NCI-H128 (cell line): Measurements from ENCODE around the gene SRRM2.

Experiments
- DNase-seq: peaks from one replicate; lab custom pipeline; 2025; ENCODE audit not compliant: unreplicated experiment; lab: John Stamatoyannopoulos, UW

Gene SRRM2

DNA sequence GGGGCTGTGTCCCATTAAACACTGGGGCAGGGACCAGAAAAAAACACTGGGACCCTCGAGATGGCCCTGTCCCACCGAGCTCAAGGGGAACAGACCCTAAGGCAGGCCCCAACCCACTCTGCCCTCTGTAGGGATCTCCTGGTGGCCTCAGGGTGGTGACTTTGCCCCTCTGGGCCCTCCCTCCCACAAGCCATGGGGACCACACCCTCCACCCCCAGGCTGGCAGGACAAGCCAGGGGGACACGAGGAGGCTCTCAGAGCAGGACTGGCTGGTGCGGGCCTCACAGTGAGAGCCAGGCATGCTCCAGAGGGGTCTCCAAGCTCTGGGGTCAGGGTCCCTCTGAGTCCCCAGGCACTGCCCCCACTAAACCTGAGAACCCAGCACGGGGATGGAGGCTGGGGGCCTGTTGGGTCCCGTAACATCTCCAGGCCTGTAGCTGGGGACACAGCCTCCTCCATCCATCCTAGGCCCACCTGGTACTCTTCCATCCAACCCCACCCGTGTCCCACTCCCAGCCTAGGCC lies 14.5 kb upstream of the SRRM2 start:
- DNase-seq: no peak

DNA sequence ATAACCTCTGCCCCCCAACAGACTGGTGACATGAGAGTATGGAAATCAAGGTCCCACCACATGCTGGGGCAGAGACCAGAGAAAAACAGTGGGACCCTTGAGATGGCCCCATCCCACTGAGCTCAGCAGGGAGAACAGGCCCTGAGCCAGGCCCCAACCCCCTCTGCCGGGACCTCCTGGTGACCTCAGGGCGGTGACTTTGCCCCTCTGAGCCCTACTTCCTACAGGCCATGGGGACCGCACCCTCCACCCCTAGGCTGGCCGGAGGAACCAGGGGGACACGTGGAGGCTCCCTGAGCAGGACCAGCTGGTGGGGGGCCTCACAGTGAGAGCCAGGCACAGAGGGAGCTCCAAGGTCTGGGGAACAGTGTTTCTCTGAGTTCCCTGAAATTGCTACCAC lies 13.8 kb upstream of the SRRM2 start:
- DNase-seq: no peak

- no peak for DNase-seq
These were observed 12.6 kb upstream of the SRRM2 start for GRCh38 chr16:2739625-2740430.

- no peak for DNase-seq
These were observed 12.0 kb upstream of the SRRM2 start for GRCh38 chr16:2740476-2740875.

DNA sequence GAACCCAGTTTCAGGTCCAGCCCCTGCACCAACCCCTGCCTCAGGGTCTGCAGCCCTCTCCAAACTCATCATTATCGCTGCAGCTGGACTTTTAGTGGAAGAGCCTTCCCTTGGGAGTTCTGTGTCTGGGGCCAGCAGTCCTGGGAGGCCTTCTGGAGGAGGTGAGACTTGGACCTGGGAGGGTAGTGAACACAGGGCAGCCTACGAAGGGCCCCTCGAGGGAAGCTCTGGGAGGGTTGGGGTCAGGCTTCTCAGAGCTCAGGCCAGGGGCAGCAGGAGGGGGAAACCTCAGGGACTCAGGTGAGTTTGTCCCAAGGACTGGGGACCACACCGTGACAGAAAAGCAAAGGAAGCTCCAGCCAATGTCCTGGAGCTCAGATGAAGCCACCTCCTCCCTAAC lies 11.3 kb upstream of the SRRM2 start:
- no peak for DNase-seq

- DNase-seq: no peak
These were observed 10.0 kb upstream of the SRRM2 start for GRCh38 chr16:2742323-2743006.

GRCh38 chr16:2743007-2743810 lies 9.2 kb upstream of the SRRM2 start:
- no peak for DNase-seq

DNA sequence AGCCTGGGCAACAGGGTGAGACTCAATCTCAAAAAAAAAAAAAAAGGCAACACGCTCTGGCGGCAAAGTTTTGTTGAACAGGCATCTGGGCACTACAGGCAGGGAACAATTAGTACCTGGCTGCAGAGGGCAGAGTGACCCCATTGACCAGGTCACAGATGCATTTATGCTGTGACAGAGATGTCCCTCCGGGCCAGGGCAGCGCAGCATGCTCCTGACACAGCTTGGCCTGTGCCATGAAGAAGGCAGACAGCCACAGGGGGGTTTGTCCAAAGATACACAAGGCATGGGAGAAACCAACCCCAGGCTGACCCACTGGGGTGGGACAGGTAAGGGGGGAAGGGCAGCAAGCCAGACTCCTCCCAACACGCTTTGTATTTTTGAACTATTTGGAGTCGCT lies 7.7 kb upstream of the SRRM2 start:
- DNase-seq: no peak

GRCh38 chr16:2745116-2745890 lies 7.1 kb upstream of the SRRM2 start:
- DNase-seq: no peak

GRCh38 chr16:2745961-2746360 lies 6.5 kb upstream of the SRRM2 start:
- DNase-seq: no peak

- DNase-seq: no peak
These were observed 3.5 kb upstream of the SRRM2 start for GRCh38 chr16:2748757-2749455.

- DNase-seq: no peak
These were observed 3.0 kb upstream of the SRRM2 start for GRCh38 chr16:2749476-2749875.

GRCh38 chr16:2749936-2750335 lies 2.5 kb upstream of the SRRM2 start:
- no peak for DNase-seq

DNA sequence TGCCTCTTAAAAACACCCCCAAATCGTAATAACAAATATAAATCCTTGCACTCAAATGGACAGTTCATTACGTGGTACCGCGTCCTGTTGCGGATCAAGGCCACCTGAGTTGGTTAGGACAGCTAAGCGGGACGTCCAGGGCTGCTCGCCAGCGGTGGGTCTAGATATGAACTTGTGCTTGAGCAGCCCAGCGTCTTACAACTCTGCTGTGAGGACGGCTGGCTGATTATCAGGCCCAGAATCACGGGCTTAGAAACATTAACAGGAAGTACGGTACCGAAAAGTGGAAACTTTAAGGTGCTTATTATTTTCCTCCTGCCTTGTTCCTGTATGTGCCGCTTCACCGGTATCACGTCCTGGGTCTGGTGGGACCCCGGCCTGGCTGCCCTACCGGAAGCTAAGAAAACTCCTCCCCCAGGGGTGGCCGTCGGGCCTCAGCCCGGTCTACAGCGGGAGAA lies 832 bp upstream of the SRRM2 start:
- no peak for DNase-seq

DNA sequence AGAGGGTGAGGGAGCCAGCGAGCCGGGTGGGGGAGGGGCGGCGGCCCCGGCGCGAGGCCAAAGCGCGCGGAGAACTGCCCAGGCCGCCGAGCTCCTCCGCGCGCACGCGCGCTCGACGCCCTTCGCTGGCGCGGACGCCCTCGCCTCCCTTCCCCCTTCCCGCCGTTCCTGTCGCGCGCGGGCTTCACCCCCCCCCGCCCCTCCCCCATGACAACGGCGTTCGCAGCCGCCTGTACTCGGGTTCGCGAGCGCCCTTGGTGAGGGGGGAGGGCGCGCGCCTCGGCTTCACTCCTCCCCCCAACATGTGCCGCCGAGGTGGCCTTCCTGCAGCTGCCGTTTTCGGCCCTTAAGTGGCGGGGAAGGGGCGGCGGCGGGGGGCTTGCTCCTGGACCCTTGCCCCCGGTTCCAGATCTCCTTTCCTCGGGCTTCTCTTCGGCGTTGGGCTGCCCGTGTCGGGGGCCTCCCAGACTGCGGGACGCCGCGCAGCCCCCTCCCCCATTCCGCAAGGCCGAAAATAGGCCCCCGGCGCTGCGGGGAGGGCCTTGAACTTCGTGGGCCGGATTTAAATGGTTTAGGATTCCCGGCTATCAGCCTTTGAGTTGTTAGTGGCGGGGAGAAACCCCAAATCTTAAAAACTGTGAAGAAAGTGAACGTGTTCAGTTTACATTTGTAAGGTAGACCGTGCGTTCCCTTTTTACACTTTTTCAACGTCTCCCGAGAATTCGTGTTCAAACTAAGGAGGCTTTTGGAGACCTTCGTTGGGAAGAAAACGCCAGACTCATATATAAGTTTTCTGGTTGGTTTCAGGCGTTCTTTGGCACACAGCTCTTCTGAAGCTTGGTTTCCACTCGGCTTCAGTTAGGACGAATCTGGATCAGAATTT lies 653 bp downstream of the SRRM2 start:
- peak; percentile 11 for DNase-seq

- DNase-seq: no peak
These were observed 1.2 kb downstream of the SRRM2 start for GRCh38 chr16:2753733-2754020.

DNA sequence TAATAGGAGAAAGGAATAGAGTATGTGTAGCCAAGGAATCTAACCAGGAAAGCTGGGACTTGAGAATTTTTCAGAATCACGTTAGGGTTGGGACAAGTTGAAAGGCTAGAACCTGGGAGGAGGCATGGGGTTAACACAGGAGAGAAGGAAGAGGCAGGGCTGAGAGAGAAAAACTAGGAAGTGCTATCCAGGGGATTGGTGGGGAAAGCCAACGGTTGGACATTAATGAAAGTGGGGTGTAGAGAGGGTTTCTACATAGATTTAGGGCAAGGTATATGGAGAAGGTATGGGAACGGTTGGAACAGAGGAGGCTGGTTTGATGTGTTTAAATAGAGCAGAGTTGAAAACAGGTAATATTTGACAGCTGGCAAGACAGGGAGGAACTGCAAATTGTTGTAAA lies 2.7 kb downstream of the SRRM2 start:
- DNase-seq: no peak

DNA sequence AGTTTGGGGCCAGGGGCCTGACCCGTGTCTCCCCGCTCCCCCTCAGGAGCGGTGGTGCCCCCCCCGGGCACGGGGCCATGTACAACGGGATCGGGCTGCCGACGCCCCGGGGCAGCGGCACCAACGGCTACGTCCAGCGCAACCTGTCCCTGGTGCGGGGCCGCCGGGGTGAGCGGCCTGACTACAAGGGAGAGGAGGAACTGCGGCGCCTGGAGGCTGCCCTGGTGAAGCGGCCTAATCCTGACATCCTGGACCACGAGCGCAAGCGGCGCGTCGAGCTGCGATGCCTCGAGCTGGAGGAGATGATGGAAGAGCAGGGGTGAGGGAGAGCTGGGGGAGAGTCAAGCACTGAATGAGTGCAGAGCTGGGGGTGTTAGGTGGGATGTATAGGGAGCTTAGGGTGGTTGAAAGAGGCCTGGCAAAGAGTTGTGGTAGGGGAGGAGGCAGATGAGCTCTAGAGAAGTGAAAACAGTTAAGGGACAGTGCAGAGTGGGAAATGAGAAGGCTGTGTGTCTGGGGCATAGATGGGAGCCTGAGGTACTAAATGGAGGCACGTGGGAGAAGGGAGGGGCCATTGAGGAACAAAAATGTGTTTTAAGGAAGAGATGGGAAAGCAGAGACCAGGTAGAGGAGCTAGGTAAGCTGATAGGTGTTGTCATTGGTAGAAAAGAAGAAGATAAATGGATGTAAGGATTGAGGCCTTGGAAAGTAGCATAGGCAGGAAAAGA lies 4.0 kb downstream of the SRRM2 start:
- DNase-seq: no peak

- no peak for DNase-seq
These were observed 4.9 kb downstream of the SRRM2 start for GRCh38 chr16:2757344-2757743.
